Upper lobe of right lung (tissue), 1 donor: ENCODE data around the gene DNAAF8. TPM values are rescaled to one million over a fixed set of nuclear protein-coding genes. Genes with fewer than 3 reads are reported as not detected.

ENCODE experiments used
- ATAC-seq: fragments of 200-7000 bp; cut with Tn5 transposase; one replicate; pipeline ENCODE4 v1.9.1; 2020; ENCODE audit warnings: mild to moderate bottlenecking, moderate library complexity
- DNase-seq: peaks from one replicate; pipeline ENCODE4 v3.0.0-alpha.2; 2020
- H3K27ac ChIP-seq: fragments of 200-600 bp; one replicate; pipeline ENCODE4 v1.8.0; 2022
- H3K27me3 ChIP-seq: fragments of 200-600 bp; one replicate; pipeline ENCODE4 v1.8.0; 2022; ENCODE audit warnings: mild to moderate bottlenecking
- H3K36me3 ChIP-seq: fragments of 200-600 bp; one replicate; pipeline ENCODE4 v1.8.0; 2022
- H3K4me1 ChIP-seq: fragments of 200-600 bp; one replicate; pipeline ENCODE4 v1.8.0; 2022
- H3K4me3 ChIP-seq: fragments of 200-600 bp; one replicate; pipeline ENCODE4 v1.8.0; 2022; ENCODE audit warnings: mild to moderate bottlenecking
- H3K9me3 ChIP-seq: fragments of 200-600 bp; one replicate; pipeline ENCODE4 v1.8.0; 2022
- intact Hi-C: fragments of 100-400 bp; cut with DNase I; formaldehyde crosslinking; loops from one replicate; pipeline ENCODE4 v1.11.0; 2022
- total RNA-seq: library from RNA; stranded (reverse); fragmentation: NEBNext Ultra II Directional; extraction: Animal tissue kit (Norgen Biotek cat#: 25700); gene quantifications from one replicate; pipeline ENCODE4 v1.2.1, GENCODE V29; 2021
- TF ChIP-seq, protein P1 (sequence below): fragments of 200-600 bp; IDR thresholded peaks from one replicate; pipeline ENCODE4 v1.8.0; 2022; ENCODE audit warnings: antibody characterized with exemption
- donor health status: DM: no; HTN: yes; CAD: no; lungs with severe emphysema.

DNAAF8 gene
- total RNA-seq, 1 donor from 2014 or later = 0.58 TPM

DNA sequence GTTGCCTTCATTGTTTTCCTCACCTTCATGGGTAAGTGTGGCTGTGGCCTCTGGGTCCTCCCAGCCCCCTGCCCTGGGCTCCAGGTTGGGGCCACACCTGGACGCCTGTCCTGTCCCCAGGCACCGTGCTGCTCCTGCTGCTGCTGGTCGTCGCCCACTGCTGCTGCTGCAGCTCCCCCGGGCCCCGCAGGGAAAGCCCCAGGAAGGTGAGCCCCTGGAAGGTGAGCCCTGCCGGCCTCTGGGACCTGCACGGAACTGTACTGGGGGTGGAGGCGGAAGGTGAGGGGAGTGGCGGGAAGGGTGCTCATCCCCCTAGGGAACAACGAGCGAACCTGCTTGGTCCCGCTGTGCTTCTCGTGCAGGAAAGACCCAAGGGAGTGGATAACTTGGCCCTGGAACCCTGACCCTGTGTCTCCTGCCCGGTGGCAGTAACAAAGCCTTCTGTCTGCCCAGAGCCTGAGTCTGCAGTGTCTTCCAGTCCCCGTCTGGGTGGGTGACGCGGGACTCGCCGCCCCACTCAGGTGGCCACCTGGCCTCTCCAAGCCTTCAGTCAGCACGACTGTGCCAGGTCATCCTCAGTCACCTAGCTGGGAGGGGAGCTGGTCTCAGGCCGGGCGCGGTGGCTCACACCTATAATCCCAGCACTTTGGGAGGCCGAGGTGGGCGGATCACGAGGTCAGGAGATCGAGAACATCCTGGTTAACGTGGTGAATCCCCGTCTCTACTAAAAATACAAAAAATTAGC is 61.7 kb downstream of the DNAAF8 start:
- Histone ChIP-seq H3K4me1 (peaks cover 6% of the 10 kb centered on the region), H3K27ac (no peak overlapping the region), H3K27me3 (no peaks in the 10 kb centered on the region), H3K9me3 (no peaks in the 10 kb centered on the region), H3K4me3 (peak overlapping the region; percentile 21), H3K36me3 (peaks cover 9% of the 10 kb centered on the region)
- intact Hi-C loops = no loop called here
- TF ChIP-seq, protein P1, sequence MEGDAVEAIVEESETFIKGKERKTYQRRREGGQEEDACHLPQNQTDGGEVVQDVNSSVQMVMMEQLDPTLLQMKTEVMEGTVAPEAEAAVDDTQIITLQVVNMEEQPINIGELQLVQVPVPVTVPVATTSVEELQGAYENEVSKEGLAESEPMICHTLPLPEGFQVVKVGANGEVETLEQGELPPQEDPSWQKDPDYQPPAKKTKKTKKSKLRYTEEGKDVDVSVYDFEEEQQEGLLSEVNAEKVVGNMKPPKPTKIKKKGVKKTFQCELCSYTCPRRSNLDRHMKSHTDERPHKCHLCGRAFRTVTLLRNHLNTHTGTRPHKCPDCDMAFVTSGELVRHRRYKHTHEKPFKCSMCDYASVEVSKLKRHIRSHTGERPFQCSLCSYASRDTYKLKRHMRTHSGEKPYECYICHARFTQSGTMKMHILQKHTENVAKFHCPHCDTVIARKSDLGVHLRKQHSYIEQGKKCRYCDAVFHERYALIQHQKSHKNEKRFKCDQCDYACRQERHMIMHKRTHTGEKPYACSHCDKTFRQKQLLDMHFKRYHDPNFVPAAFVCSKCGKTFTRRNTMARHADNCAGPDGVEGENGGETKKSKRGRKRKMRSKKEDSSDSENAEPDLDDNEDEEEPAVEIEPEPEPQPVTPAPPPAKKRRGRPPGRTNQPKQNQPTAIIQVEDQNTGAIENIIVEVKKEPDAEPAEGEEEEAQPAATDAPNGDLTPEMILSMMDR = no peak
- ATAC-seq = no peak
- no peak for DNase-seq

DNA sequence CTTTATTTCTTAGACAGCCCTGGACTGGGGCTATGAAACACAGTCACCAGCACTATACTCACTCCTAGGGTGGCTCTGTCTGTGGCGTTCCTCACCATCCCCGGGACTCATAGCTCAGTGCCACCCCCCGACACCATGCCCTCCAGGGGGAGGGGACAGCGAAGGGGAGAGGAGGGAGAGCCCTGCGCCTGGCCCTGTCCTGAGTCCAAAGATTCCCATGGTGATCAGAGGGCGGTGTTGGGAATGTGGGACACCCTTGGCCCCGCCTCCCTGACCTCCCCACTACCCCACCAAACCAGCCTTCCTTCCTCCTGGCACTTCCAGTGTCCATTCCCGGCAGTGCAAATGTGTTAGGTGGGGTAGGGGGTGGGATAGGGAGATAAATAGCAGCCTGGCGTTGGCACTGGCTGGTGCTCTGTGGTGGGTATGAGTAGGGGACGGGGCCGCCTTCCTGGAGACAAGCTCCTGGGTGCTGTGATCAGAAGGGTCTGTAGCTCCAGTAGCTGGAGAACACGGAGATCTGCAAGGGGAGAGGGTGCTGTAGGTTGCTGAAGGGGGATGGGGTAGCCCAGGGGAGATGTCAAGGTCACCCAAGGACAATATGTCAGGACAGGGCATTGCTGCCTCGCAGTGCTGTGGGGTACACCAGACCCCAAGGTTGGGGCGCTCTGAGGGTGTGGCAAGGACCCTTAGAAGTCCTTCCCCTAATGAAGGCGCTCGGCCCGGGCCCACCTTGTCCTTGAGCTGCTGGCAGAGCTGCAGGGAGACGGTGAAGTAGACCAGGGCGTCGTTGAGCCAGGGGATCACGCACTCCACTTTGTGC is 62.9 kb downstream of the DNAAF8 start:
- peaks cover 14% of the 10 kb centered on the region for H3K4me1 ChIP-seq
- H3K9me3 ChIP-seq = no peaks in the 10 kb centered on the region
- no peak overlapping the region for H3K4me3 ChIP-seq
- H3K27ac ChIP-seq = no peak overlapping the region
- DNase-seq = no peak
- TF ChIP-seq, protein P1 = no peak
- no peaks in the 10 kb centered on the region for H3K27me3 ChIP-seq
- intact Hi-C loops = no loop called here
- H3K36me3 ChIP-seq = peaks cover 9% of the 10 kb centered on the region
- ATAC-seq = no peak

DNA sequence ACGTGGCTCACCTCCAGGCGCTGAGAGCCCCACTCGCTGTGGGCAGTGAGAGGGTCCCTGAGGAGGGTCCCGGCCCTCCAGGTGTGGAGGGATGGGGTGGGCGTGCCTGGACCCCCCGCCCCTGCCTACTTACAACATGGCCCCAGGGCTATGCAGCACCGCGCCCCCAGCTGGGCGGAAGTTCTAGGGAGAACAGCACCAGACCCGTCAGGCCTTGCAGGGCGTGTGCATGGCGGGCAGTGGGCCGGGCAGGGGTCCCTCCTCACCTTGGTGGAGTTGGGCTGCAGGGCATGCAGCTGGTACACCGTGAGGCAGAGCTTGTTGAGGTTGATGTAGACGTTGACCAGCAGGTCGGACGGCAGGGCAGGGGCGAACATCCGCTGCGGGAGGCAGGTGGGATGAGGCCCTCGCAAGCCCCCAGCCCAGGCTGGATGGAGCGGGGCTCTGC is 63.5 kb downstream of the DNAAF8 start:
- TF ChIP-seq, protein P1 = no peak
- DNase-seq = no peak
- Histone ChIP-seq H3K4me1 (peaks cover 14% of the 10 kb centered on the region), H3K9me3 (no peaks in the 10 kb centered on the region), H3K4me3 (no peak overlapping the region), H3K36me3 (peaks cover 9% of the 10 kb centered on the region), H3K27me3 (no peaks in the 10 kb centered on the region), H3K27ac (no peak overlapping the region)
- intact Hi-C loops = no loop called here
- no peak for ATAC-seq

DNA sequence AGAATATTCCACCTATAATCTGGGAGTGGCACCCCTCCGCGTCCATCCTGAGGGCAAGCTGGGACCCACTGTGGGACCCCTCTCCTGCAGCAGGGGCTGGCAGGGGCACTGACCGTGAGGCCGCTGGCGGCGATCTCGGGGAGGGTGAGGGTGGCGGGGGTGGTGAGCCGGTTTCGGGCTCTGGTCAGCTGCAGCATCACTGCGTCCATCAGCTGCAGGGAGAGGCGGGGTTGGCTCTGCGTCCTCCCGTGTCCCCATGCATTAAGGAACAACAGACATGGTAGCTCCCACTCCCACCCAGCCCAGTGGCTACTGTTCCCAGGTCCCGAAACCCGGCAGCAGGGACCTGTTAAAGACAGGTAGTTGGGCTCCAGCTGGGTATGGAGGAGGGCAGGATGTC is 64.1 kb downstream of the DNAAF8 start:
- TF ChIP-seq, protein P1 = no peak
- Histone ChIP-seq H3K4me3 (no peak overlapping the region), H3K9me3 (no peaks in the 10 kb centered on the region), H3K27ac (no peak overlapping the region), H3K4me1 (peaks cover 19% of the 10 kb centered on the region), H3K27me3 (no peaks in the 10 kb centered on the region), H3K36me3 (peaks cover 9% of the 10 kb centered on the region)
- DNase-seq = no peak
- intact Hi-C loops = no loop called here
- ATAC-seq = no peak

Other genes starting within 250 kb of the DNAAF8 start
- 23.8 TPM for gene CDIP1, start 195.8 kb upstream of the DNAAF8 start, total RNA-seq
- gene C16orf96, start 178.2 kb upstream of the DNAAF8 start, total RNA-seq = 0.32 TPM
- 35.5 TPM for gene UBALD1, start 119.6 kb upstream of the DNAAF8 start, total RNA-seq
- 81.3 TPM for gene MGRN1, start 109.7 kb upstream of the DNAAF8 start, total RNA-seq
- gene NUDT16L1, start 41.0 kb upstream of the DNAAF8 start, total RNA-seq = 24.0 TPM
- gene ANKS3, start 266 bp upstream of the DNAAF8 start, total RNA-seq = 20.6 TPM
- 15.7 TPM for gene ZNF500, start 32.6 kb downstream of the DNAAF8 start, total RNA-seq
- gene SEPTIN12, start 53.8 kb downstream of the DNAAF8 start, total RNA-seq = not detected
- 23.3 TPM for gene SMIM22, start 60.8 kb downstream of the DNAAF8 start, total RNA-seq
- gene ROGDI, start 68.1 kb downstream of the DNAAF8 start, total RNA-seq = 21.8 TPM
- 85.7 TPM for gene GLYR1, start 112.8 kb downstream of the DNAAF8 start, total RNA-seq
- gene UBN1, start 112.9 kb downstream of the DNAAF8 start, total RNA-seq = 36.6 TPM
- 78.1 TPM for gene PPL, start 202.6 kb downstream of the DNAAF8 start, total RNA-seq
- 0.52 TPM for gene SEC14L5, start 223.8 kb downstream of the DNAAF8 start, total RNA-seq